GM20000 (cell line): Measurements from ENCODE around the gene SDC4.

ENCODE experiments used
- DNase-seq: peaks from one replicate; pipeline ENCODE4 v3.0.0; 2012; ENCODE audit warnings: low spot score
- TF ChIP-seq, protein P1 (sequence below): IDR thresholded peaks from 2 replicates; pipeline ENCODE4 v1.5.1; 2012; ENCODE audit warnings: mild to moderate bottlenecking, control low read depth; ENCODE audit errors: extremely low read depth, missing control alignments

SDC4 gene

DNA sequence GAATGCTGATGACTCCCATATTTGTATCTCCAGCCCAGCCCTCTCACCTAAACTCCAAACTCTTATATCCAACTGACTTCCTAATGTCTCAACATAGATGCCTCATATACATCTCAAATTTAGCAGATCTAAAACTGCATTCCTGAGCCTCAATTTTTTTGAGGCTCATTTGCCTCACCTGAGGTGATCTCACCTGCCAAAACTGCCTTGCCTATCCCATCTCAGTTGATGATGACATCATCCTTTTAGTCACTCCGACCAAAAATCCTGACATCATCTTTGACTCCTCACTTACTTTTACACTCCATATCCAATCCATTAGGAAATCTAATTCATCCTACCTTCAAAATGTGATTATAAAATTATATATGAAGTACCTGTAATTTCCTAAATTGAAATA is 68.2 kb downstream of the SDC4 start:
- TF ChIP-seq, protein P1, sequence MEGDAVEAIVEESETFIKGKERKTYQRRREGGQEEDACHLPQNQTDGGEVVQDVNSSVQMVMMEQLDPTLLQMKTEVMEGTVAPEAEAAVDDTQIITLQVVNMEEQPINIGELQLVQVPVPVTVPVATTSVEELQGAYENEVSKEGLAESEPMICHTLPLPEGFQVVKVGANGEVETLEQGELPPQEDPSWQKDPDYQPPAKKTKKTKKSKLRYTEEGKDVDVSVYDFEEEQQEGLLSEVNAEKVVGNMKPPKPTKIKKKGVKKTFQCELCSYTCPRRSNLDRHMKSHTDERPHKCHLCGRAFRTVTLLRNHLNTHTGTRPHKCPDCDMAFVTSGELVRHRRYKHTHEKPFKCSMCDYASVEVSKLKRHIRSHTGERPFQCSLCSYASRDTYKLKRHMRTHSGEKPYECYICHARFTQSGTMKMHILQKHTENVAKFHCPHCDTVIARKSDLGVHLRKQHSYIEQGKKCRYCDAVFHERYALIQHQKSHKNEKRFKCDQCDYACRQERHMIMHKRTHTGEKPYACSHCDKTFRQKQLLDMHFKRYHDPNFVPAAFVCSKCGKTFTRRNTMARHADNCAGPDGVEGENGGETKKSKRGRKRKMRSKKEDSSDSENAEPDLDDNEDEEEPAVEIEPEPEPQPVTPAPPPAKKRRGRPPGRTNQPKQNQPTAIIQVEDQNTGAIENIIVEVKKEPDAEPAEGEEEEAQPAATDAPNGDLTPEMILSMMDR, result no peak
- DNase-seq, result no peak

DNA sequence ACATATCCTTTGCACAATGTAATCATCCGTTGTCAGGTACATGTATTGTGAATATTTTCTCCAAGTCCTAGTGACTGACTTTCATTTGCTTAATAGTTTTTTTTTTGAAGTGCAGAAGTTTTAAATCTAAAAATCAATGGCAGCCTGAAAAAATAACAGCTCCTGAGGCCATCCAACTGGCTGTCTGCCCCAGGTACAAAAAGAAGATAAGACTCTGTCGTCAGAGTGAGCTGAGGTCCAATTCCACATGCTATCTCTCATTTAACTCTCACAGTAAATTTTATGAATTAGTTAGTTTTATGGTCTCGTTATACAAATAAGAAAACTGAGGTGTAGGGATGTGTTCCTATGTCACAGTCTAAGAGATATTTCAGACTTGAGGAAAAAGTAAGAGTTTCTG is 72.9 kb downstream of the SDC4 start:
- DNase-seq, result no peak
- TF ChIP-seq, protein P1, result no peak
